Immature natural killer cell (primary cell): ENCODE data around the gene HSP90AA1. TPM values are rescaled to one million over a fixed set of nuclear protein-coding genes. Genes with fewer than 3 reads are reported as not detected.
"Not testable (repeated sequence)": the region's sequence is repeated elsewhere in the genome, so short reads cannot be mapped to it uniquely, and the experiment has no call there.

Source experiments
- DNase-seq, 3 donors: peaks; one replicate each; pipeline ENCODE4 v3.0.0; 2022; ENCODE audit warnings: mixed read lengths in 1 of 3
- H3K27ac Mint-ChIP-seq, 6 donors: one replicate each; pipeline ENCODE4 v1.8.0; 2020; ENCODE audit warnings: mixed read lengths in 6 of 6, mild to moderate bottlenecking in 5 of 6, inconsistent platforms in 4 of 6, moderate library complexity in 3 of 6
- H3K27me3 Mint-ChIP-seq, 3 donors: one replicate each; pipeline ENCODE4 v1.8.0; 2020 to 2021; ENCODE audit warnings: low read depth in 3 of 3, mild to moderate bottlenecking in 3 of 3, mixed read lengths in 3 of 3, moderate library complexity in 3 of 3, inconsistent platforms in 1 of 3
- H3K36me3 Mint-ChIP-seq, 3 donors: one replicate each; pipeline ENCODE4 v1.8.0; 2020; ENCODE audit warnings: mixed read lengths in 3 of 3, inconsistent platforms in 2 of 3, mild to moderate bottlenecking in 2 of 3
- H3K4me1 Mint-ChIP-seq, 2 donors: one replicate each; pipeline ENCODE4 v1.8.0; 2020; ENCODE audit warnings: inconsistent platforms in 2 of 2, mild to moderate bottlenecking in 2 of 2, mixed read lengths in 2 of 2, moderate library complexity in 1 of 2
- H3K4me3 Mint-ChIP-seq, 5 donors: one replicate each; pipeline ENCODE4 v1.8.0; 2020; ENCODE audit warnings: mild to moderate bottlenecking in 5 of 5, mixed read lengths in 5 of 5, inconsistent platforms in 3 of 5, moderate library complexity in 3 of 5
- H3K9me3 Mint-ChIP-seq, 6 donors: one replicate each; pipeline ENCODE4 v1.8.0; 2020; ENCODE audit warnings: mild to moderate bottlenecking in 6 of 6, mixed read lengths in 6 of 6, inconsistent platforms in 4 of 6, moderate library complexity in 3 of 6
- polyA plus RNA-seq, 3 donors: library from polyadenylated mRNA; unstranded; fragments of 300-500 nt; fragmentation: Illumina TruSeq; gene quantifications; one replicate each; pipeline ENCODE4 v1.2.3, GENCODE V29; 2021

The HSP90AA1 gene
- 100 to 1,000 TPM; 171 to 473 (median 370) TPM for polyA plus RNA-seq

DNA sequence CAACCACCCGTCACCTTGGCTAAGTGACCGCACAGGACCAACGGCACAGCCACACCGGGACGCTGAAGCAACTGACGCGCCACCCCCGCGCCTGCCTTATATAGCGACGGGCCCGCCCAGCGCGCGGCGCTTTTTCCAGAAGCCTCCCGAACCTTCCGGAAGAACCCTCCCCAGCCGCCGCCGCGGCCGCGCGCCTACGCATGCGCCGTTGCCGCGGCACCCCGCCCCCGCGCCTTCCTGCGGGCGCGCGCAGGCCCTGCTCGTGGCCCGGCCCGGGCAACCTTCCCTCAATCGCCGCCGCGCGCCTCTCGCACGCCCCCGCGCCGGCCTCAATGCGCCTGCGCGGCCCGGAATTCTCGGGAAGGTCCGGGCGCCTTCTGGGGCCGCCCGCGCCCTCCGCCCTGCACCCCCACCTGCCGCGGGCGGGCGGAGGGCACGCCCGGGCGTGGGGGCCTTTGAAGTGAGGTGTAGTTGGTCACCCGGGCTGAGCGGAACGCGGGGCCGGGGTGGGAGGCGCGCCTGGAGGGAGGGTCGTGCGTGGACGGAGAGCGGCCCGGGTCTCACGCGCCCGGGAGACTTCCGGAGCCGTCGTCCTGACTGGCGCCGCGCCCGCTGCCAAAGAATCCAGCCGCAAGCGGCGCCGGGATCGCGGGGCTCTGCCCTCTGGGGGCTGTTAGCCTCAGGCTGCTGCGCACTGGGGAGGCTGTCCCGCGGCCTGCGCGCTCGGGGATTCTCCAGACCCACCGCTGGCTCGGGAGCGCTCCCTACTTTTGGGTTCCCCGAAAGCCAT is at the start of gene HSP90AA1:
HSP90AA1 (minus strand) TSS at position 73 of the 790 bp plus-strand sequence. CDS start 666 bp downstream, outside the sequence.
- H3K4me1 Mint-ChIP-seq: peaks cover 61 to 68% of the 10 kb centered on the region in 2 donors
- H3K4me3 Mint-ChIP-seq: peak within 1 kb of the TSS; percentile 95 to 99 (median 96)
- H3K27ac Mint-ChIP-seq: peak within 1 kb of the TSS; percentile 95 to 99 (median 98)
- H3K9me3 Mint-ChIP-seq: no peaks in the 10 kb centered on the region
- H3K27me3 Mint-ChIP-seq: peaks cover 16 to 42% (median 32%) of the 10 kb centered on the region in 3 donors
- peaks cover 17 to 38% (median 30%) of the 10 kb centered on the region in 3 donors for H3K36me3 Mint-ChIP-seq
- peak; percentile 91 to 95 (median 95) for DNase-seq

GRCh38 chr14:102135456-102135855 is 48.6 kb upstream of the HSP90AA1 start:
- not testable (repeated sequence) for H3K27me3 Mint-ChIP-seq, H3K4me3 Mint-ChIP-seq, H3K9me3 Mint-ChIP-seq, H3K27ac Mint-ChIP-seq, DNase-seq
- H3K36me3 Mint-ChIP-seq: peaks cover 0 to 13% (median 4%) of the 10 kb centered on the region in 3 donors
- peaks cover 12 to 15% of the 10 kb centered on the region in 2 donors for H3K4me1 Mint-ChIP-seq

DNA sequence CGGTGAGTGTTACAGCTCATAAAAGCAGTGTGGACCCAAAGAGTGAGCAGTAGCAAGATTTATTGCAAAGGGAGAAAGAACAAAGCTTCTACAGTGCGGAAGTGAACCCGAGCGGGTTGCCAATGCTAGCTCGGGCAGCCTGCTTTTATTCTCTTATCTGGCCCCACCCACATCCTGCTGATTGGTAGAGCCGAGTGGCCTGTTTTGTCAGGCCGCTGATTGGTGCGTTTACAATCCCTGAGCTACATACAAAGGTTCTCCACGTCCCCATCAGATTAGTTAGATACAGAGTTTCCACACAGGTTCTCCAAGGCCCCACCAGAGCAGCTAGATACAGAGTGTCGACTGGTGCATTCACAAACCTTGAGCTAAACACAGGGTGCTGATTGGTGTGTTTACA is 47.9 kb upstream of the HSP90AA1 start:
- not testable (repeated sequence) for H3K4me3 Mint-ChIP-seq, H3K9me3 Mint-ChIP-seq, H3K27ac Mint-ChIP-seq, DNase-seq, H3K27me3 Mint-ChIP-seq
- Mint-ChIP-seq H3K4me1 (peaks cover 8 to 13% of the 10 kb centered on the region in 2 donors), H3K36me3 (peaks cover 0 to 17% (median 4%) of the 10 kb centered on the region in 3 donors)

- Mint-ChIP-seq H3K4me1 (peaks cover 6 to 12% of the 10 kb centered on the region in 2 donors), H3K36me3 (peaks cover 0 to 17% (median 4%) of the 10 kb centered on the region in 3 donors)
- H3K4me3 Mint-ChIP-seq, H3K27ac Mint-ChIP-seq, H3K9me3 Mint-ChIP-seq, H3K27me3 Mint-ChIP-seq, DNase-seq: not testable (repeated sequence)
Observed at GRCh38 chr14:102134021-102134420, 47.2 kb upstream of the HSP90AA1 start.

DNA sequence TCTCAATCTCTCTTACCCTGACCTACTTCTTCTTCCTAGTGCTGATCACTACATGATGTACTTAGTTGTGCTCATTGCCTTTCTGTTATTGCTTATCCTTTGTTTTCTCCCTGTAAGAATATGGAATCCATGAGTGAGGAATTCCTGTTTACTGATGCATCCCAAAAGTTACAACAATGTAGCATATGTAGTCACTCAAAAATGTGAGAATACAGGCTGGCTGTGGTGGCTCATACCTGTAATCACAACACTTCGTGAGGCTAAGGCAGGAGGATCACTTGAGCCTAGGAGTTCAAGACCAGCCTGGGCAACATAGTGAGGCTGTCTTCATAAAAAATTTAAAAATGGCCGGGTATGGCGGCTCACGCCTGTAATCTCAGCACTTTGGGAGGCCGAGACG is 44.9 kb upstream of the HSP90AA1 start:
- H3K4me1 Mint-ChIP-seq: no peaks in the 10 kb centered on the region
- H3K9me3 Mint-ChIP-seq: no peaks in the 10 kb centered on the region
- H3K27ac Mint-ChIP-seq: no peak overlapping the region
- H3K36me3 Mint-ChIP-seq: peaks cover 0 to 17% (median 4%) of the 10 kb centered on the region in 3 donors
- H3K4me3 Mint-ChIP-seq: no peak overlapping the region
- DNase-seq: no peak
- peaks cover 0 to 1% (median 0%) of the 10 kb centered on the region in 3 donors for H3K27me3 Mint-ChIP-seq

GRCh38 chr14:102126807-102127455 is 40.1 kb upstream of the HSP90AA1 start:
- Mint-ChIP-seq H3K4me1 (no peaks in the 10 kb centered on the region), H3K9me3 (no peaks in the 10 kb centered on the region), H3K36me3 (peaks cover 0 to 12% (median 4%) of the 10 kb centered on the region in 3 donors), H3K4me3 (no peak overlapping the region), H3K27ac (no peak overlapping the region), H3K27me3 (no peaks in the 10 kb centered on the region)
- no peak for DNase-seq

DNA sequence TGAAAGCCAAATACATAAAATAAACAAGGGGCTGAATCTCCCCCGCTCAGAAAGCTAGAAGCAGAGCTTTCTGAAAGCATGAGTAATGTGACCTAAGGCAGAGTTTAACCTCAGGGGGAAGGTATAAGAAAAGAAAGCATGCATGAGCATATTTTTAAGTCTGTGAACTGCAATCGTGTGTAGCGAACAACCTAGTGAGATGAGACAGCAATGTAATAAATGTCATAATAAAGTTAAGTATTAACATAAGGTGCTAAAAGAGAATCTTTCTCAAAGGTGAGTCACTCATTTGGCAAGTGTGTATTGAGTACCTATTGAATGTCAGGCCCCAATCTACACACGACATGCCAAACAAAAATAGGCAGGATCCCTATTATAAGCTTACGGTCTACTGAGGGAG is 38.7 kb upstream of the HSP90AA1 start:
- no peak for DNase-seq
- Mint-ChIP-seq H3K36me3 (peaks cover 0 to 5% (median 0%) of the 10 kb centered on the region in 3 donors), H3K4me3 (no peak overlapping the region), H3K4me1 (no peaks in the 10 kb centered on the region), H3K27ac (no peak overlapping the region), H3K9me3 (no peaks in the 10 kb centered on the region), H3K27me3 (no peaks in the 10 kb centered on the region)

GRCh38 chr14:102124419-102124818 is 37.6 kb upstream of the HSP90AA1 start:
- no peak overlapping the region for H3K4me3 Mint-ChIP-seq
- no peaks in the 10 kb centered on the region for H3K4me1 Mint-ChIP-seq
- no peaks in the 10 kb centered on the region for H3K36me3 Mint-ChIP-seq
- no peaks in the 10 kb centered on the region for H3K27me3 Mint-ChIP-seq
- DNase-seq: no peak
- no peaks in the 10 kb centered on the region for H3K9me3 Mint-ChIP-seq
- no peak overlapping the region for H3K27ac Mint-ChIP-seq

GRCh38 chr14:102121567-102121966 is 34.7 kb upstream of the HSP90AA1 start:
- DNase-seq: no peak
- Mint-ChIP-seq H3K27me3 (peaks cover 0 to 2% (median 0%) of the 10 kb centered on the region in 3 donors), H3K4me1 (no peaks in the 10 kb centered on the region), H3K9me3 (no peaks in the 10 kb centered on the region), H3K27ac (no peak overlapping the region), H3K4me3 (no peak overlapping the region), H3K36me3 (no peaks in the 10 kb centered on the region)

DNA sequence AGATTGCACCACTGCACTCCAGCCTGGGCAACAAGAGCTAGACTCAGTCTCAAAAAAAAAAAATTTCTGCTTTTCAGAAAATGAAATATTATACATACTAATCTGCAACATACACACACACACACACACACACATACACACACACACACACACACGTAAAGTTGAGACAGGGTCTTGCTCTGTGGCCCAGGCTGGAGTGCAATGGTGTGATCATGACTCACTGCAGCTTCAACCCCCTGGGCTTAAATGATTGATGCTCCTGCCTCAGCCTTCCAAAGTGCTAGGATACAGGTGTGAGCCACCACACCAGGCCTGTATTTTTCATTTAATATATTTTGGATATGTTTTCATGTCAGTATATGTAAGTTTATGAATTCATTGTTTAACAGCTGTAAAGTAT is 34.0 kb upstream of the HSP90AA1 start:
- no peak for DNase-seq
- no peaks in the 10 kb centered on the region for H3K4me1 Mint-ChIP-seq
- H3K9me3 Mint-ChIP-seq: no peaks in the 10 kb centered on the region
- peaks cover 0 to 2% (median 0%) of the 10 kb centered on the region in 3 donors for H3K27me3 Mint-ChIP-seq
- no peaks in the 10 kb centered on the region for H3K36me3 Mint-ChIP-seq
- no peak overlapping the region for H3K4me3 Mint-ChIP-seq
- H3K27ac Mint-ChIP-seq: no peak overlapping the region

- Mint-ChIP-seq H3K36me3 (no peaks in the 10 kb centered on the region), H3K9me3 (no peaks in the 10 kb centered on the region), H3K4me1 (no peaks in the 10 kb centered on the region), H3K4me3 (no peak overlapping the region), H3K27ac (no peak overlapping the region), H3K27me3 (peaks cover 0 to 2% (median 0%) of the 10 kb centered on the region in 3 donors)
- DNase-seq: no peak
Observed at GRCh38 chr14:102117852-102118251, 31.0 kb upstream of the HSP90AA1 start.

DNA sequence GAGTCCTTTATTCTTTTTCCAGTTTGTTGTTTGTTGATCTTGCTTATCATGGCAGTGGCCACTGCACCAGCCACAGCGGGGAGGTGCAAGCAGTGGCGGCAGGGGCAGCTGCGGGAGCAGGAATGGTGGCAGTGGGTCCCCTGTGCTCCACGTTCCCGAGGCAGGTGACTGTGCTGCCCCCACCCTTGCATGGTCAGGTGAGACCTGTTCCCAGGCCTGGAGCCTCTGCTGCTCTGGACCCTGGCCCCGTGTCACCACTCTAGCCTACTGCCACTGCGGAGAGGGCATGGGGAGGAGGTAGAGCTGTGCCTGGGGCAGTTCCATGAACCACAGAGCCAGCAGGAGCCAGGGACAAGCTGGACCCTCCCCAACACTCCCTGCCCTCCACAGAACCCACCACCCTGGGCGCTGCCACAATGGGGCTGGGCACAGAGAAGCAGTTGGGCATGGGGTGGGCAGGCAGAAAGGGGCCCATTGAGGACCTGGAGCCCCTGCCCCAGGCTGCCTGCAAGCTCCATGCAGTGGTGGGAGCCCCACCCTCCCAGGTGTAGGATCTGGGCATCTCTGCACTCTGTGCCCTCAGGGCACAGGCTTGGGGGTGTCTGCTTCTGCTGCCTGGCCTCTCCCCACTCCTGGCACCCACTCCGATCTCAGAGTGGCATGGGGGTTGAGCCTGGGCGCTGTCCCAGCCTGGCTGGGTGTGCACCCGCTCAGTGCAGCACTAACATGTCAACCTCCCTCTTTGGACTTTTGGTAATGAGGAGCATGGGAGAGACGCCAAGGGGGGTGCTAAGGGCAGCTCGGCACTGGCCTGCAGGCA is 29.7 kb upstream of the HSP90AA1 start:
- H3K36me3 Mint-ChIP-seq: no peaks in the 10 kb centered on the region
- DNase-seq: no peak

DNA sequence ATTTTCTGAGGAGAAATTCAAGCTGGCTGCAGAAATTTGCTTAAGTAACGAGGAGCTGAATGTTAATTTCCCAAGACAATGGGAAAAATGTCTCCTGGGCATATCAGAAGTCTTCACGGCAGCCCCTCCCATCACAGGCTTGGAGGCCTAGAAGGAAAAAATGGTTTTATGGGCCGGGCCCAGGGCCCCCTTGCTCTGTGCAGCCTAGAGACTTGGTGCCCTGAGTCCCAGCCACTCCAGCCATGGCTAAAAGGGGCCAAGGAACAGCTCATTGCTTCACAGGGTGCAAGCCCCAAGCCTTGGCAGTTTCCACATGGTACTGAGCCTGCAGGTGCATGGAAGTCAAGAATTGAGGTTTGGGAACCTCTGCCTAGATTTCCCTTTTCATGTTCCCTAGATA is 24.3 kb upstream of the HSP90AA1 start:
- peaks cover 0 to 3% (median 1%) of the 10 kb centered on the region in 3 donors for H3K27me3 Mint-ChIP-seq
- H3K4me1 Mint-ChIP-seq: no peaks in the 10 kb centered on the region
- no peak for DNase-seq
- no peak overlapping the region for H3K27ac Mint-ChIP-seq
- H3K9me3 Mint-ChIP-seq: no peaks in the 10 kb centered on the region
- H3K4me3 Mint-ChIP-seq: no peak overlapping the region
- no peaks in the 10 kb centered on the region for H3K36me3 Mint-ChIP-seq

More for the DNA sequence above, 29.7 kb upstream of the HSP90AA1 start:
- no peaks in the 10 kb centered on the region for H3K9me3 Mint-ChIP-seq
- H3K4me3 Mint-ChIP-seq: no peak overlapping the region
- no peaks in the 10 kb centered on the region for H3K4me1 Mint-ChIP-seq
- peaks cover 0 to 3% (median 2%) of the 10 kb centered on the region in 3 donors for H3K27me3 Mint-ChIP-seq
- no peak overlapping the region for H3K27ac Mint-ChIP-seq

DNA sequence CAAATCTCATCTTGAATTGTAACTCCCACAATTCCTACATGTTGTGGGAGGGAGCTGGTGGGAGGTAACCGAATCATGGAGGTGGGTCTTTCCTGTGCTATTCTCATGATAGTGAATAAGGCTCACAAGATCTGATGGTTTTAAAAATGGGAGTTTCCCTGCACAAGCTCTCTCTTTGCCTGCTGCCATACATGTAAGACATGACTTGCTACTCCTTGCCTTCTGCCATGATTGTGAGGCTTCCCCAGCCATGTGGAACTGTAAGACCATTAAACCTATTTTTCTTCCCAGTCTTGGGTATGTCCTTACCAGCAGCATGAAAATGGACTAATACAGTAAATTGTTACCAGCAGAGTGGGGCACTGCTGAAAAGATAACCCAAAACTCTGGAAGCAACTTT is 22.5 kb upstream of the HSP90AA1 start:
- H3K36me3 Mint-ChIP-seq, H3K27me3 Mint-ChIP-seq, H3K27ac Mint-ChIP-seq, H3K4me1 Mint-ChIP-seq, H3K9me3 Mint-ChIP-seq, DNase-seq, H3K4me3 Mint-ChIP-seq: not testable (repeated sequence)
